HepG2 (cell line): ENCODE results near the gene IKZF5. TPM values are rescaled to one million over a fixed set of nuclear protein-coding genes. Genes with fewer than 3 reads are reported as not detected.
A peak's percentile ranks its signal among the peaks of the same experiment; 100 is the strongest.

Source experiments
- ATRX ChIP-seq: sonication (generic); formaldehyde crosslinking; IDR thresholded peaks from 2 replicates; pipeline ENCODE4 v1.4.0; 2020; ENCODE audit warnings: missing genetic modification reagents, borderline replicate concordance
- LCORL ChIP-seq, 2 experiments: fragments of 450-650 bp in 1 of 2; sonication (generic) in 1 of 2; formaldehyde crosslinking in 1 of 2; IDR thresholded peaks; 2 replicates each; pipeline versions ENCODE4 v1.5.0 to v1.6.1; 2017 to 2020; ENCODE audit warnings: antibody characterized with exemption in 1 of 2, missing genetic modification reagents in 1 of 2
- ONECUT2 ChIP-seq: sonication (generic); formaldehyde crosslinking; IDR thresholded peaks from 2 replicates; pipeline ENCODE4 v1.4.0; 2020; ENCODE audit warnings: missing genetic modification reagents
- RBAK ChIP-seq: sonication (generic); formaldehyde crosslinking; IDR thresholded peaks from 2 replicates; pipeline ENCODE4 v1.5.1; 2020; ENCODE audit warnings: mild to moderate bottlenecking, missing genetic modification reagents
- RNF2 ChIP-seq: fragments of 450-650 bp; conservative IDR thresholded peaks from 2 replicates; pipeline ENCODE4 v1.6.1; 2016; ENCODE audit warnings: low read depth
- THRA ChIP-seq: sonication (generic); formaldehyde crosslinking; IDR thresholded peaks from 2 replicates; pipeline ENCODE4 v1.4.0; 2020; ENCODE audit warnings: missing genetic modification reagents, borderline replicate concordance
- TOE1 ChIP-seq: sonication (generic); formaldehyde crosslinking; IDR thresholded peaks from 2 replicates; pipeline ENCODE4 v1.4.0; 2020; ENCODE audit warnings: mild to moderate bottlenecking, missing genetic modification reagents
- ZBTB1 ChIP-seq: sonication (generic); formaldehyde crosslinking; IDR thresholded peaks from 2 replicates; pipeline ENCODE4 v1.4.0; 2020; ENCODE audit warnings: missing genetic modification reagents, borderline replicate concordance
- ZBTB43 ChIP-seq: sonication (generic); formaldehyde crosslinking; conservative IDR thresholded peaks from 2 replicates; pipeline ENCODE4 v1.4.0; 2020; ENCODE audit warnings: missing genetic modification reagents
- ZNF143 ChIP-seq: sonication (generic); formaldehyde crosslinking; IDR thresholded peaks from 2 replicates; pipeline ENCODE4 v1.4.0; 2020; ENCODE audit warnings: missing genetic modification reagents
- ZNF737 ChIP-seq: sonication (generic); formaldehyde crosslinking; IDR thresholded peaks from 2 replicates; pipeline ENCODE4 v1.5.0; 2020; ENCODE audit warnings: missing genetic modification reagents, mild to moderate bottlenecking, borderline replicate concordance
- polyA plus RNA-seq, 8 experiments: library from polyadenylated mRNA; depleted of rRNA in 3 of 8; stranded (reverse) in 7 of 8; unstranded in 1 of 8; fragments of >200 nt; fragmentation: Illumina TruSeq in 4 of 8; extraction: Trizol in 4 of 8; gene quantifications; 2 replicates each; pipeline versions ENCODE4 v1.2.1 to v1.2.3, GENCODE V29; 2011 to 2016; ENCODE audit warnings: low read depth in 4 of 8, missing spikeins in 1 of 8, mixed read lengths in 1 of 8; ENCODE audit not compliant: insufficient read depth in 1 of 8
- total RNA-seq, 5 experiments: library from RNA; depleted of rRNA; stranded (reverse); fragments of >200 nt; fragmentation: Illumina TruSeq; extraction: Trizol; gene quantifications; 2 replicates each; pipeline ENCODE4 v1.2.3, GENCODE V29; 2016; ENCODE audit warnings: low read depth in 1 of 5
- TF ChIP-seq, protein P1 (sequence below): sonication (generic); formaldehyde crosslinking; IDR thresholded peaks from 2 replicates; pipeline ENCODE4 v1.8.0; 2022; ENCODE audit warnings: missing genetic modification reagents, mild to moderate bottlenecking, moderate library complexity, borderline replicate concordance
- TF ChIP-seq, protein P2 (sequence below): sonication (generic); formaldehyde crosslinking; IDR thresholded peaks from 2 replicates; pipeline ENCODE4 v1.4.0; 2020; ENCODE audit warnings: missing genetic modification reagents, borderline replicate concordance
- TF ChIP-seq, protein P3 (sequence below): sonication (generic); formaldehyde crosslinking; IDR thresholded peaks from 2 replicates; pipeline ENCODE4 v1.5.1; 2020; ENCODE audit warnings: mild to moderate bottlenecking, missing genetic modification reagents, borderline replicate concordance
- TF ChIP-seq, protein P4 (sequence below): sonication (generic); formaldehyde crosslinking; IDR thresholded peaks from 2 replicates; pipeline ENCODE4 v1.4.0; 2020; ENCODE audit warnings: missing genetic modification reagents, mild to moderate bottlenecking, borderline replicate concordance

The IKZF5 gene
- total and polyA plus RNA-seq, 2 of the 13 experiments (the other 11 are each of a cell fraction or from before 2014, with no cell fraction given), result 3.7 to 12.0 TPM

DNA sequence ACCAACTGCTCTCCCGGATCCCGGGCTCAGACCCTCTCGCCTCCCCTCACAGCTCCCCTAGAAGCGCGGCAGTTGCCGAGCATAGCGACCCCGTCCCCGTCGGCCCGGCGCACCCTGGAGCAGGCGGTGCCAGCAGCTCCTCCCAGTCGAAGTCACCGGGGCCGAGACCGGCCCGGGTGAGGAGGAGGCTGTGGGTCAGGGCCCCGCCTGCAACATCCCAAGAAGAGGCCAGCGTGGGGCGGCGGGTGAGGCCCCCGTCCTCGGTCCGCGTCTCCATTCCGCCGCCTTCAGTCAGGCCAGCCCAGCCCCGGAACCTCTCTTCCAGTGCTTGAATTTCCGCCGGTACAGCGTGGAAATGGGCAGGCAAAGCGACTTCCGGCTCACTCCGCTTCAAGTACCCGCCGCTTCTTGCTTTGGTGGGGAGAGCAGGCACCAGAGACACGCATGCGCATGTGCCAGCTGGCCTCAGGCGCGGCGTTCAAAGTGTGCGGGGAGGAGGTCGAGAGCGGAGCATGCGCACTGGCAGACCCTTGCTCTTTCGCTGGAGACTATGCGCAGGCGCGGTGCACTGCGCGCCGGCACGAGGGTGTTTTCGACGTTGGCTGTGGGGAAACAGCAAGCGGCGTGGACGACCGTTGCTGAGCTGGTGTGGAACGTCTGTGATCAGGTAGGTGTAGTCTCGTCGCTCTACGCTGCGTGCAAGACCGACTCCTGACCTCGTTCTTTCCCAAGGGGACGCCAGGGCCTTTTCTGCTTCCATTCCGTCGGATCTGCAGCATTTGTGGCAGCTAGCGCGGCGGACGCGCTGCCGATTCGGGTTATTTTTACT, 54.5 kb downstream of the IKZF5 start, which contains the start of gene C10orf88 (continued):
- TF ChIP-seq ATRX (CRISPR knock-in tag) (no peak), RBAK (CRISPR knock-in tag) (0 out of 2 replicates have a peak, but pooled peaks have one; percentile 57), RNF2 (peak; percentile 99), ZBTB43 (CRISPR knock-in tag) (no peak), THRA (peak; percentile 80), ZNF737 (CRISPR knock-in tag) (no peak; the same call in 1 of the 2 replicates), ZBTB1 (CRISPR knock-in tag) (no peak), LCORL (IDR thresholded peaks at IDR 0.05) (no peak), LCORL (CRISPR knock-in tag; IDR thresholded peaks at IDR 0.05) (peak; percentile 69), ZNF143 (CRISPR knock-in tag) (peak; percentile 52; the same call in 1 of the 2 replicates), ONECUT2 (CRISPR knock-in tag) (no peak), TOE1 (CRISPR knock-in tag) (no peak)
- TF ChIP-seq, protein P1, sequence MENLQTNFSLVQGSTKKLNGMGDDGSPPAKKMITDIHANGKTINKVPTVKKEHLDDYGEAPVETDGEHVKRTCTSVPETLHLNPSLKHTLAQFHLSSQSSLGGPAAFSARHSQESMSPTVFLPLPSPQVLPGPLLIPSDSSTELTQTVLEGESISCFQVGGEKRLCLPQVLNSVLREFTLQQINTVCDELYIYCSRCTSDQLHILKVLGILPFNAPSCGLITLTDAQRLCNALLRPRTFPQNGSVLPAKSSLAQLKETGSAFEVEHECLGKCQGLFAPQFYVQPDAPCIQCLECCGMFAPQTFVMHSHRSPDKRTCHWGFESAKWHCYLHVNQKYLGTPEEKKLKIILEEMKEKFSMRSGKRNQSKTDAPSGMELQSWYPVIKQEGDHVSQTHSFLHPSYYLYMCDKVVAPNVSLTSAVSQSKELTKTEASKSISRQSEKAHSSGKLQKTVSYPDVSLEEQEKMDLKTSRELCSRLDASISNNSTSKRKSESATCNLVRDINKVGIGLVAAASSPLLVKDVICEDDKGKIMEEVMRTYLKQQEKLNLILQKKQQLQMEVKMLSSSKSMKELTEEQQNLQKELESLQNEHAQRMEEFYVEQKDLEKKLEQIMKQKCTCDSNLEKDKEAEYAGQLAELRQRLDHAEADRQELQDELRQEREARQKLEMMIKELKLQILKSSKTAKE (CRISPR knock-in tag), result no peak
- TF ChIP-seq, protein P2, sequence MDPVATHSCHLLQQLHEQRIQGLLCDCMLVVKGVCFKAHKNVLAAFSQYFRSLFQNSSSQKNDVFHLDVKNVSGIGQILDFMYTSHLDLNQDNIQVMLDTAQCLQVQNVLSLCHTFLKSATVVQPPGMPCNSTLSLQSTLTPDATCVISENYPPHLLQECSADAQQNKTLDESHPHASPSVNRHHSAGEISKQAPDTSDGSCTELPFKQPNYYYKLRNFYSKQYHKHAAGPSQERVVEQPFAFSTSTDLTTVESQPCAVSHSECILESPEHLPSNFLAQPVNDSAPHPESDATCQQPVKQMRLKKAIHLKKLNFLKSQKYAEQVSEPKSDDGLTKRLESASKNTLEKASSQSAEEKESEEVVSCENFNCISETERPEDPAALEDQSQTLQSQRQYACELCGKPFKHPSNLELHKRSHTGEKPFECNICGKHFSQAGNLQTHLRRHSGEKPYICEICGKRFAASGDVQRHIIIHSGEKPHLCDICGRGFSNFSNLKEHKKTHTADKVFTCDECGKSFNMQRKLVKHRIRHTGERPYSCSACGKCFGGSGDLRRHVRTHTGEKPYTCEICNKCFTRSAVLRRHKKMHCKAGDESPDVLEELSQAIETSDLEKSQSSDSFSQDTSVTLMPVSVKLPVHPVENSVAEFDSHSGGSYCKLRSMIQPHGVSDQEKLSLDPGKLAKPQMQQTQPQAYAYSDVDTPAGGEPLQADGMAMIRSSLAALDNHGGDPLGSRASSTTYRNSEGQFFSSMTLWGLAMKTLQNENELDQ (CRISPR knock-in tag), result peak; percentile 39; the same call in 1 of the 2 replicates
- TF ChIP-seq, protein P3, sequence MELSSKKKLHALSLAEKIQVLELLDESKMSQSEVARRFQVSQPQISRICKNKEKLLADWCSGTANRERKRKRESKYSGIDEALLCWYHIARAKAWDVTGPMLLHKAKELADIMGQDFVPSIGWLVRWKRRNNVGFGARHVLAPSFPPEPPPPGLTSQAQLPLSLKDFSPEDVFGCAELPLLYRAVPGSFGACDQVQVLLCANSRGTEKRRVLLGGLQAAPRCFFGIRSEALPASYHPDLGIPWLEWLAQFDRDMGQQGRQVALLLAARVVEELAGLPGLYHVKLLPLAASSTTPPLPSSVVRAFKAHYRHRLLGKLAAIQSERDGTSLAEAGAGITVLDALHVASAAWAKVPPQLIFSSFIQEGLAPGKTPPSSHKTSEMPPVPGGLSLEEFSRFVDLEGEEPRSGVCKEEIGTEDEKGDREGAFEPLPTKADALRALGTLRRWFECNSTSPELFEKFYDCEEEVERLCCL (CRISPR knock-in tag), result peak; percentile 91
- TF ChIP-seq, protein P4, sequence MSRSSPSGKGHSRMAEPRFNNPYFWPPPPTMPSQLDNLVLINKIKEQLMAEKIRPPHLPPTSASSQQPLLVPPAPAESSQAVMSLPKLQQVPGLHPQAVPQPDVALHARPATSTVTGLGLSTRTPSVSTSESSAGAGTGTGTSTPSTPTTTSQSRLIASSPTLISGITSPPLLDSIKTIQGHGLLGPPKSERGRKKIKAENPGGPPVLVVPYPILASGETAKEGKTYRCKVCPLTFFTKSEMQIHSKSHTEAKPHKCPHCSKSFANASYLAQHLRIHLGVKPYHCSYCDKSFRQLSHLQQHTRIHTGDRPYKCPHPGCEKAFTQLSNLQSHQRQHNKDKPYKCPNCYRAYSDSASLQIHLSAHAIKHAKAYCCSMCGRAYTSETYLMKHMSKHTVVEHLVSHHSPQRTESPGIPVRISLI (CRISPR knock-in tag), result peak; percentile 35; the same call in 1 of the 2 replicates
